VCaP (cell line): ENCODE results near the gene AAGAB.

Experiments used
- H3K27ac ChIP-seq: fragments of 450-650 bp; 2 replicates; pipeline ENCODE4 v1.5.1; 2017
- CTCF ChIP-seq: fragments of 450-650 bp; conservative IDR thresholded peaks from 2 replicates; pipeline ENCODE4 v1.5.1; 2017; ENCODE audit warnings: mild to moderate bottlenecking, moderate library complexity

The AAGAB gene

DNA sequence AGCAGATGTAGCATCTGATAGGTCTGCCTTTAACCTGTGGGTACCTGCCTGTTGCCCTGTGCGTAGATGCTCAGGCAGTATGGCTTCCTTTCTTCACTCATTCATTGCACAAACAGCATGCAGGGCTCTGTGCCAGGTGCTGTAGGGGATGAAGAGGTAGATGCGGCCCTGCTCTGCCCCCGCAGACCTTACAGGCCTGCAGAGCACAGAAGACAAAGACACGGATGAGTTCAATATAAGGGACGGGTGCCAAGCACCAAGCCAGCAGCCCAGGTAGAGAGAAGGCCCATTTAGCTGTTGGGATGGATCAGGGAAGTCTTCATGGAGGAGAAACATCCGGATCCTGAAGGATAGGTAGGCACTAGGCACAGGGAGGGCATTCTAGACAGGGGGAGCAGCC lies 69.4 kb downstream of the AAGAB start:
- no peak for TF ChIP-seq CTCF
- no peak overlapping the region for H3K27ac ChIP-seq

GRCh38 chr15:67184208-67184925 lies 70.1 kb downstream of the AAGAB start:
- no peak overlapping the region for H3K27ac ChIP-seq
- no peak for TF ChIP-seq CTCF

DNA sequence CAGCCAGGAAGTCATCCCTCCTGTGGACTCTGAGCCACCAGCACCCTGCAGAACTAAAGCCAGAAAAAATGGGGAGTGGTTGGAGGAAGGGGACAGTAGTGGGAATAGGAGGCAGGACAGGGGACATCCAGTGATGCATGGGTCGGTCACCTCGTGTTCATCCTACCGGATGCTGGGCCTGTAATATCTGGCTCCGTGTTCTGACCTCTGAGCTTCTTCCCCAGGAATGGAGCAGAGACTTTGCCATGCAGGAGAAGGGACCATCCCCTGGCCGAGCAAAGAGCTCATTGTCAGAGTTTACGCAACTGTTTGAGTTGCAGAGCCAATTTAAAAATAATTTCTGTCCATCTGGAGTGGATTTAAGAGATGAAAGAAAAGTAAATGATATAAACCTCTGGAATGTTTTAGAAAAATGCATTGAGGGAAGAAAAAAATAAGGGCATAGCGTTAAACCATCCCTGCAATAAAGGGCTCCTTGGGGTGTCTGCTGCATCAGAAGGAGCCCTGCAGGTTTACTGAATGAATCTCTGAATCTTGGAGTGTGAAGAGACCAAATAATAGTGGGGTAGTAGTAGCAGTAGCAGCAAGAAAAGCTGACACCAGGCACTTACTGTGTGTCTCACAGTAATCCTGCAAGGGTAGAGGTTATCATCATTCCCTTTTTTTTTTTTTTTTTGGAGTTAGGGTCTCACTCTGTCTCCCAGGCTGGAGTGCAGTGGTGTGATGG lies 70.9 kb downstream of the AAGAB start:
- no peak overlapping the region for H3K27ac ChIP-seq
- no peak for TF ChIP-seq CTCF

DNA sequence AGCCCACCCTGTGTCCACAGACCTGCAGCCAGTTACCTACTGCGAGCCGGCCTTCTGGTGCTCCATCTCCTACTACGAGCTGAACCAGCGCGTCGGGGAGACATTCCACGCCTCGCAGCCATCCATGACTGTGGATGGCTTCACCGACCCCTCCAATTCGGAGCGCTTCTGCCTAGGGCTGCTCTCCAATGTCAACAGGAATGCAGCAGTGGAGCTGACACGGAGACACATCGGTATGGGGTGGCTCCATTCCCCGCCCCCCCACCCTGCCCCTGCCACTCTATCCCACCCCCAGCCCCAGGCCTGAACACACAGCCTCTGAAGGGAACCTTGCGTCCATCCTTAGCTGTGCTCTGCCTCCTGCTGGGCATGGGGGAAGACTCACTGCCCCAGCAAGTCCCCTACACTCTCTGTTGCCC lies 73.2 kb downstream of the AAGAB start:
- H3K27ac ChIP-seq: no peak overlapping the region
- no peak for TF ChIP-seq CTCF

DNA sequence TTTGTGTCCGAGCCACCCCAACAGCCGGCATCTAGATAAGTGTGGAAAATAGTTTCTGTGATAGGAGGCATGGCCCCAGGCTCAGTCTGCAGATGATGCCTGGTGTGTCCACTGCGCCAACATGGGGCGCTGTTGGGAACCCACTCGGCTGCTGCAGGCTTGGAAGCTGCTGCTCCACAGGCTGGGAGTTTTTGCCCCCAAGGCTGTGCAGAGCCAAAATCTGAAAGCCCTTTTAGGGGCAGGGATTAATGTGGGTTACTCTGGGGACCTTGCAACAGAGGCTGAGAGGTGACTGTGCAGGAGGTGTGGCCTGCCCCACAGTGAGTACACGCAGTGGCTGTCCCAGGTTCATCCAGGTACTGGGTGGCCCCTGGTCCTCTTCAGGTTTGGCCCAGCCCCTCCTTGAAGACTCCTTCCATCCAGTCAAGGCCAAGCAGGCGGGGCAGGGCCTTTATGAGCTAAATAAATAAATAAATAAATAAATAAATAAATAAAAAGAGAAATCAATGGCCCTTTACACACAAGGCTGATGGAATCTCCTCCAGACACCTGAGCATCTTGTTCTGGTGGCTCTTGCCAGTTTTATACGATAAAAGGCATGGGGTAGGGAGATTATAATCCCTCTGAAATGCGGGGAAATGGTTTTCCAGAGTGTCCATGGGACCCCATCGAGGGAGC lies 73.8 kb downstream of the AAGAB start:
- no peak for TF ChIP-seq CTCF
- no peak overlapping the region for H3K27ac ChIP-seq

- H3K27ac ChIP-seq: no peak overlapping the region
- TF ChIP-seq CTCF: no peak
These were observed 74.4 kb downstream of the AAGAB start for GRCh38 chr15:67180035-67180434.

DNA sequence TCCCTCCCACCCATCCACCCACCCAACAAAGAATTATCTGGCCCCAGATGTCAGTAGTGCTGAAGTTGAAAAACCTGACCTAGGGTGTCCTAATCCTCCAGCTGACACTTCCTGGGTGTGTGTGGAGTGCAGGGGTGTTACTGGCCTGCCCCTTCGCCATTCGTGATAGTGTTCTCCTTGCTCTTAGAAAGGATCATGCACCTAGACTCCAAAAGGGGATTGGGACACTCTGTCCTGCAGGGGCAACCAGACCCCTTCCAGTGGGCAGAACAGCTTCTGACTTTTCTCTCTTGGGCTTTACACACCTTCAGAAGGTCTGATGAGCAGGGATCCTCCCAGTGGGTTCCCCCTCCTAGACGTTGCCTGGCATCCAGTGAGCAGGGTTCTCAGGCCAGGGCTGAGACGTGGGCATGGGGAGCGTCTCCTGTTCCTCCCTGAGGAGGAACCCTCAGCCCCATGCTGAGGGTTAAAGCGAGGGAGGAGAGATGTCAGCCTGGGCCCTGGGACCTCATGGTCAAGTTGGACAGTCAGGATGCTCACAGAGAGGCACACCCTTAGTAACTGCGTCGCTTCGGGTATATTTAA lies 75.0 kb downstream of the AAGAB start:
- TF ChIP-seq CTCF: no peak
- no peak overlapping the region for H3K27ac ChIP-seq
